ENCODE data around the gene TOB2.

Gene TOB2, protein sequence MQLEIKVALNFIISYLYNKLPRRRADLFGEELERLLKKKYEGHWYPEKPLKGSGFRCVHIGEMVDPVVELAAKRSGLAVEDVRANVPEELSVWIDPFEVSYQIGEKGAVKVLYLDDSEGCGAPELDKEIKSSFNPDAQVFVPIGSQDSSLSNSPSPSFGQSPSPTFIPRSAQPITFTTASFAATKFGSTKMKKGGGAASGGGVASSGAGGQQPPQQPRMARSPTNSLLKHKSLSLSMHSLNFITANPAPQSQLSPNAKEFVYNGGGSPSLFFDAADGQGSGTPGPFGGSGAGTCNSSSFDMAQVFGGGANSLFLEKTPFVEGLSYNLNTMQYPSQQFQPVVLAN

DNA sequence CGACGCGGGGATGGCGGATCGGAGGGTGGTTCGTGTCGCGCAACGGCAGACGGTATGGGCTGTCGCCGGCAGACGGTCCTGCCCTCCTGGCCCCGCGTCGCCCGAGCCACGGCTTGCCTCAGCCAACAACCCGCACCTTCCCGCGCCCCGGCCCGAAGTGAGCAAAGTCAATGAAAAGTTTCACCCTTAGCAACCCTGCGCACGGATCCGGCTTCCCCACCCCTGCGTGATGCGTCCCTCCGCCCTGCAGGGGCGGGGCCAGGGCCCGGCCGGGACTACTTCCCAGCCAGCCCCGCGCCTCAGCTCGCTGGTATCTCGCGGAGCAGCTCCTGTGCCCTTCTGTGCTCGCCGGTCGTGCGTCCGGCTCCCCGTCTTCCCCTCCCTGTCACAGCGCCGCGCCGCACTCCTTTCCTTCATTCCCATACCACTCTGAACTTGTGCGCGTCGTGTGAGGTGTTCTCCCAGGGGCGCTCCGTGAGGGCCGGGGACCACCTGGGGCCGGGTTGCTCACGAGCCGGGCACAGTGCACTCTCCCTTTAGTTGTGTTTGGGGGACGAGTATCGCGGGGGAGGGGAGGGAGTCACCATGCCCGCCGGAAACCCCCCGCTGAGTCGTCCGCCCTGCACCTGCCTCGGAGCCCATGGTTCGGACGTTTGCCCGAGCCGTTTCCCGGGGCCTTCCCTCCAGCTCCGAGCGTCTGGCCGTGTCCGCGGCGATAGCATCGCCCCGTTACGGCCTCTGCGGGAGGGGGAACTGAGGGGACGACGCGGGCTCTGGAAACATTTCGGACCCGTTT, at the start of gene TOB2:
TSS of gene TOB2 (minus strand) at position 163 of the 796 bp plus-strand sequence. CDS start 9,456 bp downstream, outside the sequence.
- DNase-seq: peak; percentile 94

DNA sequence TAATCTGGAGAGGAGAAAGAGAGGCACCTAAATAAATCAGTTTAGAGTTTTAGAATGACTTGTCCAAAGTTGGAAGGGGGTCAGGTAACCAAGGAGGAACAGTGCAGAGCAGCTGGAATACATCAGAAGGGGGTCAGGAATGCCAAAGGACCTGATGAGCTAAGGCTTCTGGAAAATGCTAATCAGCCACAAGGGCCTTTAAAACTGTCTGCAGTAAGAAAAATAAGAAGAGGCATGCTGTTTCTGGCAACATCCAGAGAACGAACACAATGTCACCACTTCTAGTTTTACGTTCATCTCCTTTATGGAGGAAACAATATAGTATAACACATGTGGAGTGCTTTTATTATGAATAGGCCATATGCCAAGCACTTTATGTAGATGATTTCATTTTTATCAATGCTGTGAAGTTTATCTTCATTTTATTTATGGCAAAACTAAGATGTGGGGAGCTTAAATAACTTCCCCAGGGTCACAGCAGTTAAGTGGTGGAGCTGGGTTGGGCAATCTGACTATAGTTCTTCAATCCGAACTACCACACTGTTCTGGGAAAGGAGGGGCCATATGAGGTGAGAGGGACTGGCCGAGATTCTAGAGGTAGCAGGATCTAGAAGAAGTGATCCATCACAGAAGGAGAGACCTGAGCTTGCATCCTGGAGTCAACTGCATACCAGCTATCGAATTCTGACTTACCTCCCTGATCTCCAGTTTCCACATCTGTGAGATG, 44.9 kb upstream of the TOB2 start:
- DNase-seq: no peak

DNA sequence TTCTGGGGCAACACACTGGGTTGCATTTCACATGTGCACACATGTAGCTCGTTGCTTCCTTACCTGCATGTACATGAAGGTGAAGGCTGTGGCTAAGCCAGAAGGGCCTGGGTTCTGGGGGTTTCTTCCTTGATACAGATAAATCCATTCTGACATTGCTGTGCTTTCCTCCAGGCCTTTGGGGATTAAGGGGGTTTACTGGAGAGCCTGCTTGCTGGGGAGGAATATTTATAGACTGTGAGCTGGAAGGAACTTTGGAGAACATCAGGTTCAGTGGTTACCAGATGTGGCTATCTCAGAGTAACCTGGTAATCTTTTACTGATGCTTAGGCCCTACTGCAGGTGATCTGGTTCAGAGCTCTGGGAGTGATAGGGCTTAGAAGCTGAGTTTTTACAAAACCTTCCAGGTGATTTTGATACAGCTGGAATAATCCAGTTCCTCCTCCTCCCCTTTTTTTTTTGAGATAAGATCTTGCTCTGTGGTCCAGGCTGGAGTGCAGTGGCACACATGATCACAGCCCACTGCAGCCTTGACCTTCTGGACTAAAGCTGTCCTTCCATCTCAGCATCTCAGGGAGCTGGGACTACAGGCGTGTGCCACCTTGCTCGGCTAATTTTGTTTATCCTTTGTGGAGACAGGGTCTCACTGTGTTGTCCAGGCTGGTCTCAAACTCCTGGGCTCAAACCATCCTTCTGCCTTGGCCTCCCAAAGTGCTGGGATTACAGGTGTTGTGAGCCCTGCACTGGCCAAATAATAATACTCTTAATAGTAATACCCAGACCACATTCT, 42.2 kb upstream of the TOB2 start:
- DNase-seq: no peak

DNA sequence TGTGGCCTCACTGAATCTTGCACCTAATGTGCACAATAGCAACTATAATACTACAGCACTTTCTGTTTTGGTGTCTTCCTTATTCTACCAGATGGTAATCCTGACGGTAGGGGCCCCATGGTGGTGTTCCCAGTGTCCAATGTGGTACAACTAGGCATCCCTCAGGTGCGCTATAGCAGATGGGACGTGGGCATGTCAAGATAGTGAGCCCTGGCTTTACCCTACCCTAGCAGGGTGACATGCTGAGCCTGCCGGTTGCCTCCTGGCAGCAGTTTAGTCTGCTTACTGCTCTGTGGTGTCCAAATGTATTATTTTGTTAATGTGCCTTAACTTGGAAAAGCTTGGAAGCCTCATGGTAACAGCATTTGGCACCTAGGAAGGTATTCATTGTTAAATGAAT, 41.5 kb upstream of the TOB2 start:
- no peak for DNase-seq

DNA sequence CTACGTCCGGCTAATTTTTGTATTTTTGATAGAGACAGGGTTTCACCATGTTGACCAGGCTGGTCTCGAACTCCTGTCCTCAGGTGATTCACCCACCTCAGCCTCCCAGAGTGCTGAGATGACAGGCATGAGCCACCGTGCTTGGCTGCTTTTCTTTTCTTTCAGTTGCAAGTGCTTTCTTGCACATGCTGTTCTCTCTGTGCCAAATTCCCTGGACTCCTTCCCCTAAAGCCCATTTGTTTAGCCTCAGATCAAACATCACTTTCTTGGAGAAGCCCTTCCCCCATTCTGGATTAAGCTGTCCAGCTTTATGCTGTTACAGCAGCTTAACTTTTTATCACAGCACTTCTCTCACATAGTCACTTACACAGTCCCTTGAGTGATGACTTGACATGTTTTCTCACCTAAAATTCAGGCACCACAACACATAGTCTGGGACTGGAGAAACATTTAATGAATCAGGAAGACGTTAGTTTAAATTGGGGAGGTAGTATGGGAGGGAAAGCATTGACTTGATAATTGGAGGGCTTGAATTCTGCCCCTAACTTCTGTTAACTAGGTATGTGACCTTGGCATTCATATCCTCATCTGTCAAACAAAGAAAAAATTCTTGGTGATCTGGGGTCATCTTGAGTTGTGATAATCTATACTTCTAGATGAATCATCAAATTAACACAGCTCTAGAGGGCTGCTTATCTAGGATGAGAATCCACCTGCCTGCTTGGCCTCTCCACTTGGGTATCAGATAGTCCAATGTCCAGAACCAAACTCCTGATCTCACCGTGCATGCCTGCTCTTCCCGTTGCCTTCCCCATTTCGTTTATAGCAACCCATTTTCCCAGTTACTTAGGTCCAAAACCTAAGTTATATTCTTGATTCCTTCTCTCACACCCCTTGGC, 40.7 kb upstream of the TOB2 start:
- DNase-seq: no peak

DNA sequence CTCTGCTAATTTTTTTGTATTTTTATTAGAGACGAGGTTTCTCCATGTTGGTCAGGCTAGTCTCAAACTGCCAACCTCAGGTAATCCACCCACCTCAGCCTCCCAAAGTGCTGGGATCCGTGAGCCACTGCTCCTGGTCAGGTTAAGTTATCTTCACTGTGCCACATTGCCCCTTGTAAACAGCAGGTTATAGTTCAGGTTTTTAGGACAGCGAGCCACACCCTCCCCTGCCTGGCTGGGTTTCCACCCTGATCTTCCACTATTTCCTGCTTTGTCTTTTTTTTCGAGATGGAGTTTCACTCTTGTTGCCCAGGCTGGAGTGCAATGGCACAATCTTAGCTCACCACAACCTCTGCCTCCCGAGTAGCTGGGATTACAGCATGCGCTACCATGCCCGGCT, 38.4 kb upstream of the TOB2 start:
- no peak for DNase-seq

DNA sequence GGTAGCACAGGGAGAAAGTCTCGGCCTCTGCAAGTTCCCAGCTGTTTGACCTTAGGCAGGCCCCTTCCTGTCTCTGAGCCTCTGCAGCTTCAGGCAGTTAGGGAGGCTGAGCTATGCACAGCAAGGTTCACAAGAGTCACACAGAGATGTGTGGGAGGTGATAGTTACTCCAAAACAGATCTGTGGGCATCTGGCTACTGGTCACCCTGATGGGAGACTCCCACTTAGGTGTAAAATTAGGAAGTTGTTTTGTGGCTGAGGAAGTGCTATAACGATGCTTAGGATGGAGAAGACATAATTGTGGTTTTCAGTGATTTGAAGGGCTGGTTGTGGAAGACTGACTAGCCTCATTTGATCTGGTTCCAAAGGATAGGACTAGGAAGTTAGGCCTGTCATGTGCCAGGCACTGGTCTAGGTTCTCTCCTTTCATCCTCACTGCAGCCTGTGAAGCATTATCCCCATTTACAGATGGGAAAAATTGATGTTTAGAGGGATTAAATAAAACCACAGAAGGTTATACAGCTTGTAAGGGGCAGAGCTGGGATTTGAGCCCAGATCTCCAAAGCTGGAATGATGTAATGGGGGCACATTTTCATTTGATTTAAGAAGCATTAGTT, 35.8 kb upstream of the TOB2 start:
- DNase-seq: no peak

DNA sequence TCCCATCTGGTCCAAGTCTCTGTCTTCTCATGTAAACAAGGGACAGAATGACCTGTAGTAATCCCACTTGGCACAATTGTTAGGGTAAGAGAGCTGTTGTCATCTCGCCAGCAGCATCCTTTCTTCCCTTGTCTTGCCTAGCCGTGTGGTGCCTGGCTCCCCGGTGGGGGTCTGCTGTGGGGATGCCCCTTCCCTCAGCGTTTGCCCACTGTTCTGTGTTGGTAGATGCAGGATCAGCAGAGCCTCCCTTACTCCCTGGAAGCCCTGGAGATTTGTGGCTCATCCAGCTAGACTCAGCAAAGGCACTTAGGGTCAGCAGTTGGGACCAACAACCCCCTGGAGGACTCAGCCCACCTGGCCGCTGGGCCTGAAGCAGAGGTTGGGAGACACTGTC, 35.3 kb upstream of the TOB2 start:
- DNase-seq: no peak

DNA sequence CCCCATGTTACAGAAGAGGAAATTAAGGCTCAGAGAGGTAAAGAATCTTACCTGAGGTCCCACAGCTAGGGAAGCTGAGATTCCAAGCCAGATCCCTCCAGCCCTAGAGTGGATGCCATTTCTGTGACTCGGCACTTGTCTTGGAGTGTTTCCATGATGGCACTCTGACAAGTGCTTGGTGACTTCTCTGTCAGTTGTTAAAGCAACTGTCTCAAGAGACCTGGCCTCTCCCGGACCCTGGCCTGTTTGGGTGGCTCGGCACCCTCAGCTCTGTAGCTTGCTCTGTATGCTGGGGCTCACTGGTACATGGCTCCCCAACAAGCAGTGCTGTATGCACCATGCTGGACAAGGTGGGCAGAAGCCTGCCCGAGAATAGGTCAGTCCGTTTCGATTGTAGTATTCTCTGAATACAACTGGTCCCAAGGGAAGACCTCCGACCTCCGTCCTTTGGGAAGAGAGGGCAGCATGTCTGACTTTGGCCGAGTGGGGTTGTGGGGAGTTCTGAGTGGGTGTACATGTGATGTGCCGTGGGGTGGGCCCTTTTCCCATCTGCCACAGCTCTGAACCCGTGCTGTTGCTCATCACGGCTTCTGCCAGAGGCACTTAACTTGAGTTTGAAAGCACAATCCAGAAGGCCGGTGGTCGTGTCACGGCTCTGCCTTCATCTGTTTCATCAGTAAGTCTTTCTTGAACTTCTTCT, 34.7 kb upstream of the TOB2 start:
- DNase-seq: no peak

DNA sequence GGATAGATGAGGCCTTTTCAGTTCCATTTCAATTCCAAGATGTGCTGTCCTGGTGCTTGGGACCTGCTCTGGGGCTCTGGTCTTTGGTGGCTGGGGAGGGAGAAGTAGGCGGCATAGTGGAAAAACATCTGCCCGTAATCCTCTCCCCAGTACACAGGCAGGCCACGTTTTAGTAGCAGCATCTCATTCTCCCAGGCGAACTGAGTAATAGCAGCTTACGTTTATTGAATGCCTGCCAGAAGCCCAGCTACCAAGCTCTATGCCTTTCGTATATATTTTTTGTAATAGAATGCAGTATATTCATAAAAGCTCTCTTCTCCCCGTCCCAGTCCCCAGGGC, 33.8 kb upstream of the TOB2 start:
- no peak for DNase-seq

DNA sequence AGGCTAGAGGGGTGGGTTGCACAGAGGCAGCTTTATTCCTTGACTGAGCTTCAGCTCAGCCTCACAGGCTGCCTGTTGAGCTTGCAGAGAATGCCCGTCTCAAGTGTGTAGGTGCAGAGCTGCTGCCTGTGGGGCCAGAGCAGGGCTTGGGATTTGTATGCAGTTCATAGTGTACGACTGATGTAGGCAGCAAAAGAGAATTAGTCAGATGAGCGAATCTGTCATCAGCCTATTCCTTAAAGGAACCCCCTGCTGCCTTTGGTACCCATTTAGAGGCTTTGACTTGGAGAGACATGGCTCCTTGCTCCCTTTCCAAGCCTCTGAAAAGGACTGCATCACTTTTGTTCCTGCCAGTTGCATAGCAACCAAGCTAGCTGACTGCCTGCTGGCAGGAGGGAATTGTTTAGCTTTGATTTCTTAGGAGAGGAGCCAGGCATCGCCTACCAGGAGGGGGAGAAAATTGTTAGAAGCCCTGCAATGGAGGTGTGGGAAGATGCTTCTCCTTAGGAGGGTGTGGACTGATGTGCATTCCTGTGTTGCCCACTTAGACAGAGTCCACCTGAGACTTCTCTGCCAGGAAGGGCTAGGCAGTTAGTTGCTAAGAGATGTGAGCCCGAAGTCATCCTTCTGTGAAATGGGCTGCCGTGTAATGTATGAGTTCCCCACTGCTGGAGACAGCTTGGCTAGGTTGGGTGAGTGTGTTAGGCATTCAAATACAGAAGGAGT, 33.2 kb upstream of the TOB2 start:
- no peak for DNase-seq

DNA sequence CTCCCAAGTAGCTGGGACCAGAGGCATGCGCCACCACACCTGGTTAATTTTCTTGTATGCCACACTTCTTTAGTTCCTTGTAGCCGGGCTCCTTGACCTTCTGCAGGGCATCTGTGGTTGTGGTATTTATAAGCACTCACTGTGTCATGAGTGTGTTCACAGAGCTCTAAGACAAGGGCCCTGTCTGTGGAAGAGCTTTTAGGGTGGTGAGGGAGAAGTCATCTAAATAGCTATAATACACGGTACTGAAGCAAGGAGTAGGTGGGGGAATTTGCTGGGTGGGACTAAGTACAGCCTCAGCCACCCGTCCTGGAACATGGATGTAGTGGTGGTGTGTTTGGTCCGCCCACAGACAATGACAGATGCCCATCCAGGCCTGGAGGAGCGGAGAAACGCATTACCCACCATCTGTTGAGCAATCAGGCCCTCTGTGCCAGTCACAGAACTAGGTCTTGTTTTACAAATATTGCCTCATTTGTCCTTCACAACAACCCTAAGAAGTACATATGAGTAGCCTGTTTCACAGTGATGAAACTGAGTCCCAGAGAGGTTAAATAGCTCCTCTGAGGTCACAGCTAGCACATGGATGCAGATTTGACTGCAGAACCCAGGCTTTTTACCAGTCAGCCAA, 32.4 kb upstream of the TOB2 start:
- DNase-seq: no peak

DNA sequence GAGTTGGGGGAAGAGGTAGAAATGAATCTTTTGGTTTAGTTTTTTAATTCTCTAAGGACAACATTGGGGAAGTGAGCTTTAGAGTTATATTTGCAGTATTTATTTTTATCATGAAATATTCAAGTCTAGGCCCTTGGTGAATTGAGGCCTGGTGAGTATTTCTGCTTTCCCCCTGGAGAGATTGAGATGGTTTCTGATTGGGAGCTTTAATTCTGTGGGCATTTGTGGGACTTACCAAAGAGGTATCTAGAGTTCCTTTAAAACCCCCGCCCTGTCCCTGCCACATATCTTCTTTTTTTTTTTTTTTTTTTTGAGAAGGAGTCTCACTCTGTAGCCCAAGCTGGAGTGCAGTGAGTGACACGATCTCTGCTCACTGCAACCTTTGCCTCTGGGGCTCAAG, 31.9 kb upstream of the TOB2 start:
- no peak for DNase-seq

DNA sequence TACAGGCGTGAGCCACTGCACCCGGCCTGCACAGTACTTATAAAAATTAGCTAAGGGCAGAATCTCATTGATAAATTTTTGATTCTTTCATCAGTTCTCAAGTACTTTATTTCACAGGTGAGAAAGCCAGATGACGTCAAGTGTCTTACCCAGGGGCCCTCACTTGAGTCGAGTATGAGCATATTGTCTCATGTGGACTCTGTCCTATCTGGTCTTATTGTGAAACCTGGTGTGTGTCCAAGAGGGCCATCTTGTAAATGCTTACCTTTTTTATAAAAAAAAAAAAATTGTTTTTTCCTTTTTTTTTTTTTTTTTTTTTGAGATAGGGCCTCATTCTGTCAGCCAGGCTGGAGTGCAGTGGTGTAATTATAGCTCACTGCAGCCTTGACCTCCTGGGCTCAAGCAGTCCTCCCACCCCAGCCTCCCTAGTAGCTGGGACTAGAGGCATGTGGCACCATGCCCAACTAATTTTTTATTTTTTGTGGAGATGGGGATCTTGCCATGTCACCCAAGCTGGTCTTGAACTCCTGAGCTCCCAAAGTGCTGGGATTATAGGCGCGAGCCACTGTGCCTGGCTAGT, 28.4 kb upstream of the TOB2 start:
- DNase-seq: no peak

DNA sequence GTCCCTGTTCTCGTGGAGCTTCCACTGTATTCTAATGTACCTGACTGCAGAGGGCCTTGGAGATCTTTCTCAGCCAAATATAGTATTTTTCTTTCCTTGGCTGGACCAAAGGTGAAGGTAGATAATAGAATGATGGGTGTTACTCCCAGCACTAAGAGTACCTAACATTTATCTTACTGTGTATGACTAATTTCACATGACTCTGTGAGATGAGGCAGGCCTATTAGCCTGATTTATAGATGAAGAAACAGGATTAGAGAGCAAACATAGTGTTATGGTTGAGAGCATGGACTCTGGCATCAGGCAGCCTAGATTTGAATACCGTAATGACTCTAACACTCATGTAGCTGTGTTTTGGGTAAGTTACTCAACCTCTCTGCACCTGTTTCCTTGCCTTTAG, 25.0 kb upstream of the TOB2 start:
- no peak for DNase-seq

DNA sequence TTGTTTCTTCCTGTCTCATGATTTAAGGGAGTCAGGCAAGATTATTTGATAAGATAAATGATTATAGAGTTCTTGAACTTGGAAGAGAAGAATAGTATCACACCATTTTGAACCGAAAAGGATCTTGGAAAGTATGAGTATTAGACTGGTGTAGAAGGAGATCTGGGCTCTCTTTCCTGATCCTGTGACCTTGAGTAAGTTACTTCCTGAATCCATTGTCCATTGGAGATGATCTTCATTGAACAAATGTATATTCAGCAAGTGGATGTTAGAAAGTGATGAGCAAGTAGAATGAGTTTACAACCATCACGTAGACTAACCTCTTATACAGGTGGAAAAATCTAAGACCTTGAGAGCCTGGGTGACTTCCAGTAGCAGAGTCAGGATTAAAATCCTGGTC, 24.3 kb upstream of the TOB2 start:
- no peak for DNase-seq

DNA sequence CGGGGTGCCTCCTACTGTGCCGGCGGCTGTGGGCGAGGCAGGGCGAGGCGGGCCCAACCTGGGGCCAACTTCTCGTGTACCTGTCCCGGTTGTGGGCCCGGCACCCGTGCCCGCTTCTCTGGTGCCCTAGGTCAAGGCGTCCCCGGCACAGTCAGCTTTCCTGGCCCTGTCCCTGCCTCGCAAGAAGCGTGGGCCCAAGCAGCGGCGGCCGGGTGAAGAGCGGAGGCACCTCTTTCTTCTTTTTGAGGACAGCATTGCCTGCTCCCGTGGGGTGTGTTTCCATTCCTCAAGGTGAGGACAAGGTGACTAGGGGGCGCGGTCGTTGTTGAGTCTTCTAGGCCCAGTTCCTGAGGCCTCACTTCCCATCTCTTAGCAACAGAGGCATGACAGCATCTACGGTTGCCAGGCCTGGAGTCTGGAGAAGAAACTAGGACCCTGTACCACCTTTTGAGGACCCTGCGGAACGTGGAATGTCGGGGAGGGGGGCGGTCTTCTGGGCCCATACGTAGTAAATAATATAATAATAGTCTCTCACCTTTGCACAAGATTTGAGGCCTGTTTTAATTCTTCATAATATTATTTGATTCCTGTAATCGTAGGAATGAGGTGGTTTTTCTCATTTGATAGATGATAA, 22.7 kb upstream of the TOB2 start:
- DNase-seq: peak; percentile 37

DNA sequence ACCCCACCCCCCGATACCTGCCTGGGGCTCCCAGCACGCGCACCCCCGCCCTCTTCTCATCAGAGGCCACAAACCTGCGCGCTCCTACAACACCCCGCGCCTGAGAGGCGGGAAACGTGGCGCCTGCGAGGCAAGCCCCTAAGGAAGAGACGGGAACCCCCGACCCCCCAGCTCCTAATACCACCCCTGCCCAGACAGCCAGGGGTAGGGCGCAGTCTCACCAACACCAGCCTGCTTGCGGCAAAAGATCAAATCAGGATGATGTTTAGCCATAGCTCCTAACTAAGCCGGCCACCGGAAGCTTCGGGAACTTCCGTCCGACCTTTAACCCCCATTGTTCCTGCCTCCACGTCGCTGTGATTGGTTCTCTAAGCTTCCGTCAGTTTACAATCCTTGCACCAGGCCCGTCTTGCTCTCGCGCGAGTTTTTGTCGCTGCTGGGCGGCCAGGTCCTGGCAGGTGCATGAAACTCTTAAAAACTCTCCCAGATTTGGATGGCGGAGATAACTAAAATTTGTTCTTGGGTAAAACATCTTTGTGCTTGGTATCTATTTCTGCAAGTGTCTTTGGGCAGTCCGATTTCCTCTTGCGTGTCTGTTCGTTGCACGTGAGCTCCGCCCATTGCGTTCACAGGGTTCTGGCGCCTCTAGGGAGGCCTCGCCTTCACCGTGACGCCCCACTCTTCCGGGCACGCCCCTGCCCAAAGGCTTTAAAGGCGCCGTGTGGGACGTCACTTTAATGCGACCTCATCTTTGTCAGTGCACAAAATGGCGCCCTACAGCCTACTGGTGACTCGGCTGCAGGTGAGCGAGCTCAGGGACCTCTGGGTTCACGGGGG, 22.0 kb upstream of the TOB2 start, which contains the start of the genes ACO2 and PHF5A:
TSS of gene ACO2 (plus strand) at position 737 of the 837 bp plus-strand sequence. CDS start at position 767, 30 bp downstream.
TSS of gene PHF5A (minus strand) at position 312 of the 837 bp plus-strand sequence. CDS start at position 273, 39 bp downstream.
- peak; percentile 95 for DNase-seq
